ENCODE measurements around the gene PCSK6.

PCSK6 gene

DNA sequence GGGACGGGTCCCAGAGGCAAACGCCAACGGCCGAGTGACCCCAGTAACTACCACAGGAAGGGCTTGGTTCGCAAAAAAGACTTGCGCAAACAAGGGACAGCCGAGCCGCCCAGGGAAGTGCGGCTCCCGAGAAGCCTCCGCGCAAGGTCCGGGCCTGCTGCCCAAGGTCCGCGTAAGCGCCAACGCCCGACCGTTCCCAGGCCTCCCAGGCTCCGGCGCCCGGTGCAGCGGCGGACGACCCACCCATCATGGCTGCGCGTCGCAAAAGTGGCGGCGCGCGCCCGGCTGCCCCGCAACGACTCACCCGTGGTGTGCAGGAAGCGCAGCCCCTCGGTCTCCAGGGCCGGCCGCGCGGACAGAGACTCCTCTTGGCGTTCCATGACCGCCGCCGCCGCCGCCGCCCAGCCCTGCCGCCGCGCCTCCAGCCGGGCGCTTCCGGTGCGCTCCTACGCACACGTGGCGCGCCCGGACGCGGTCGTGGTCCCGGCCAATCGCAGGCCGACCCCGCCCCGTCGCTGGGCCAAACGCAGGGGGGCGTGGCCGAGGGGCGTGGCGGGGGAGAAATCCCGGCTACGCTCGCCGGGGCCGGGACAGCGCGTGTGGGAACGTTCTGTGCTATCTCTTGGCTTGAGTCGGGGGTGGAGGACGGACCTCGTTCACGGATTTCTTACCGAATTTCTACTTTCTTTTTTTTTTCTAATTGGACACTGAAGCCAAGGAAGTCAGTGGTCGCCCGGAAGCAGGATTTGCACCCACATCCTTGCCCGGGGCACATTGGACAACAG lies 212.3 kb downstream of the PCSK6 start, which contains the start of gene SELENOS:
TSS of gene SELENOS (minus strand) at position 448 of the 785 bp plus-strand sequence. CDS start at position 380, 68 bp downstream.
- ChIA-PET CTCF (interaction anchor here (1.2 to 4.3 kb wide), 3 partner anchors 9 to 269 kb away, joined by 5 to 33 read pairs (median 31); no protein-coding TSS in a partner anchor), POLR2A (no interaction called here)
- TF ChIP-seq CTCF (IDR thresholded peaks at IDR 0.05; ENCODE audit: insufficient read depth, low read length, missing control alignments) = no peak
- no peak for DNase-seq (ENCODE audit: low read depth, low spot score)
- H3K4me3 ChIP-seq (ENCODE audit: low read depth, low read length) = peak within 1 kb of the TSS; percentile 95

DNA sequence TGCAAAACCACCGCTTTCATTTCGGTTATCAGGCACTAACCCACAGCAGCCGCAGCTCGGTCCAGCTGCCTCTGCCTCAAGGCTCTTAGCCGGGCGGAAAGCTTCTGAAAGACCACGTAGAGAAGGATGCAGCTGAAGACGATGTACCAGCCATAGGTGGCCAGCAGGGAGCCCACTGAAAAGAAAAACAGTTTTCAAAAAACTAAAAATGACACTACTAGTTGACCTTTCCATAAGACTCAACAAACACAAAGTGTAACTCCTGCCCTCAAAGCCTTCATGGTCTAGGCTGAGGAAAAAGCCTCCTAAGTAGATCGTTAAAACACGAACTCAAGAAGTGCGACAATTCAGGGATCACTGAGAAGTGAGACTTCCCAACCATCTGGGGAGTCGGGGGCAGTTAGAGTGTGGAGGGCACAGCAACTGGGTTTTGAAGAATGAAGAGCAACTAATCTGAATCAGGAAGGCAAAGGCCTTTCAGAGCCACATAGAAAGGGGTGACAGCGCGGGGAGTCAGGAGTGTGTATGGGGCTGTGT lies 212.9 kb downstream of the PCSK6 start:
- peak; percentile 20 for TF ChIP-seq CTCF (IDR thresholded peaks at IDR 0.05; ENCODE audit: insufficient read depth, low read length, missing control alignments)
- no peak for DNase-seq (ENCODE audit: low read depth, low spot score)
- POLR2A ChIA-PET = interaction anchor here (0.7 kb wide), 2 partner anchors 71 to 210 kb away, joined by 3 read pairs; no protein-coding TSS in a partner anchor
- CTCF ChIA-PET = interaction anchor here (0.7 to 4.3 kb wide), 4 partner anchors 9 to 268 kb away, joined by 3 to 31 read pairs (median 4); no protein-coding TSS in a partner anchor
- peak overlapping the region; percentile 95 for H3K4me3 ChIP-seq (ENCODE audit: low read depth, low read length)

- no peak overlapping the region for H3K4me3 ChIP-seq (ENCODE audit: low read depth, low read length)
- ChIA-PET CTCF (interaction anchor here (0.9 to 4.3 kb wide), 4 partner anchors 14 to 267 kb away, joined by 3 to 31 read pairs (median 6); no protein-coding TSS in a partner anchor), POLR2A (no interaction called here)
- TF ChIP-seq CTCF (IDR thresholded peaks at IDR 0.05; ENCODE audit: insufficient read depth, low read length, missing control alignments) = no peak
- DNase-seq (ENCODE audit: low read depth, low spot score) = no peak
These were observed 214.5 kb downstream of the PCSK6 start for GRCh38 chr15:101275018-101275417.

DNA sequence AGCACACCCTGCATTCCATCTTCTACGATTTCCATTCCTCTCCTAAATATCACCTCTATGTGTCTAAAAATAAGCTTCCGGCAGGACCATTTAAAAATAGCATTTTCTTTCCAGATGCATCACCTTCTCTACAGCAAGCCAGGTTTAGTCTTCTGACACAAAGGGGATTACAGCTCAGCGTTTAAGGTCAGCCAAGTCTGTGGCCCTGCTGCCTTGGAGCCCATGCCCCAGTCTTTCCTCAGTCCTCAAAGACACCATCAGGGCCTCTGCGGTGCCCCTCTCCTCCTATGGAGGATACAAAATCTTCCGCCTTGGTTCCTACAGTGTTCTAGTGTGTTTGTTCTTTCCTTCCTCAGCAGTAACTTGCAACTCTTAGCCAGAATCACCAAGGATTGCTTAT lies 216.0 kb downstream of the PCSK6 start:
- no peak overlapping the region for H3K4me3 ChIP-seq (ENCODE audit: low read depth, low read length)
- TF ChIP-seq CTCF (IDR thresholded peaks at IDR 0.05; ENCODE audit: insufficient read depth, low read length, missing control alignments) = no peak
- POLR2A ChIA-PET = no interaction called here
- DNase-seq (ENCODE audit: low read depth, low spot score) = no peak
- CTCF ChIA-PET = interaction anchor here (0.7 to 4.3 kb wide), 9 partner anchors 12 to 368 kb away, joined by 3 to 31 read pairs (median 4); no protein-coding TSS in a partner anchor

GRCh38 chr15:101272584-101272983 lies 216.9 kb downstream of the PCSK6 start:
- CTCF ChIA-PET = interaction anchor here (1.1 to 4.3 kb wide), 8 partner anchors 11 to 369 kb away, joined by 3 to 31 read pairs (median 5); no protein-coding TSS in a partner anchor
- H3K4me3 ChIP-seq (ENCODE audit: low read depth, low read length) = no peak overlapping the region
- no peak for TF ChIP-seq CTCF (IDR thresholded peaks at IDR 0.05; ENCODE audit: insufficient read depth, low read length, missing control alignments)
- DNase-seq (ENCODE audit: low read depth, low spot score) = no peak
- POLR2A ChIA-PET = no interaction called here

Measured in AG04449 (cell line).